Gastrocnemius medialis (tissue), 4 donors: ENCODE data around the gene IGF1R. TPM values are rescaled to one million over a fixed set of nuclear protein-coding genes. Genes with fewer than 3 reads are reported as not detected.

Experiments used
- ATAC-seq, 2 donors: fragments of 150-250 bp; one replicate each; pipeline ENCODE4 v1.9.1; 2016
- DNase-seq, 2 donors: peaks; one replicate each; pipeline ENCODE4 v3.0.0-alpha.2; 2019
- H3K27ac ChIP-seq, 4 donors: fragments of 200-600 bp; sonication (generic); 1 replicate in 1 of 4; 2 replicates in 3 of 4; pipeline ENCODE4 v1.5.1; 2016 to 2018; ENCODE audit warnings: mild to moderate bottlenecking in 2 of 4, moderate library complexity in 1 of 4
- H3K27me3 ChIP-seq, 3 donors: fragments of 200-600 bp; sonication (generic) in 2 of 3; 1 replicate in 1 of 3; 2 replicates in 2 of 3; pipeline versions ENCODE4 v1.5.1 to v1.6.0; 2016 to 2019; ENCODE audit warnings: mild to moderate bottlenecking in 1 of 3, moderate library complexity in 1 of 3
- H3K36me3 ChIP-seq, 2 donors: fragments of 200-600 bp; sonication (generic) in 1 of 2; one replicate each; pipeline ENCODE4 v1.5.1; 2017 to 2018
- H3K4me1 ChIP-seq, 2 donors: fragments of 200-600 bp; sonication (generic) in 1 of 2; one replicate each; pipeline ENCODE4 v1.5.1; 2016 to 2017; ENCODE audit warnings: mild to moderate bottlenecking in 2 of 2
- H3K4me3 ChIP-seq, 4 donors: fragments of 200-600 bp; sonication (generic) in 3 of 4; 1 replicate in 1 of 4; 2 replicates in 3 of 4; pipeline ENCODE4 v1.5.1; 2016 to 2019; ENCODE audit warnings: mild to moderate bottlenecking in 2 of 4
- H3K9me3 ChIP-seq, 3 donors: fragments of 200-600 bp; sonication (generic) in 2 of 3; 1 replicate in 1 of 3; 2 replicates in 2 of 3; pipeline ENCODE4 v1.5.1; 2016 to 2019
- POLR2A ChIP-seq, 2 donors: fragments of 450-650 bp; IDR thresholded peaks; one replicate each; pipeline ENCODE4 v1.6.1; 2017; ENCODE audit warnings: antibody characterized with exemption in 2 of 2, mild to moderate bottlenecking in 2 of 2, moderate library complexity in 2 of 2
- in situ Hi-C, 4 donors: fragments of 200-750 bp; cut with MboI; loops; one replicate each; pipeline versions ENCODE4 v1.15.0 to v1.8.0; 2017; ENCODE audit warnings: low sequenced_read_pairs in 4 of 4
- intact Hi-C: fragments of 100-400 bp; cut with DNase I; formaldehyde crosslinking; loops from one replicate; pipeline ENCODE4 v1.15.1; 2023; ENCODE audit warnings: low total_unique reads
- total RNA-seq, 4 donors: library from RNA; depleted of rRNA; stranded (reverse); fragments of >200 nt; gene quantifications; one replicate each; pipeline versions ENCODE4 v1.1.0 to v1.2.3, GENCODE V29; 2016
- TF ChIP-seq, protein P1 (sequence below), 5 experiments: fragments of 450-650 bp in 3 of 5; fragments of 200-600 bp in 2 of 5; sonication (generic) in 2 of 5; IDR thresholded peaks in 4 of 5; conservative IDR thresholded peaks in 1 of 5; 1 replicate in 4 of 5; 2 replicates in 1 of 5; pipeline ENCODE4 v1.5.1; 2016 to 2019; ENCODE audit warnings: antibody characterized with exemption in 5 of 5, mild to moderate bottlenecking in 3 of 5, moderate library complexity in 3 of 5

IGF1R gene
- total RNA-seq, 4 donors from 2014 or later = 10.1 to 50.4 (median 12.3) TPM

DNA sequence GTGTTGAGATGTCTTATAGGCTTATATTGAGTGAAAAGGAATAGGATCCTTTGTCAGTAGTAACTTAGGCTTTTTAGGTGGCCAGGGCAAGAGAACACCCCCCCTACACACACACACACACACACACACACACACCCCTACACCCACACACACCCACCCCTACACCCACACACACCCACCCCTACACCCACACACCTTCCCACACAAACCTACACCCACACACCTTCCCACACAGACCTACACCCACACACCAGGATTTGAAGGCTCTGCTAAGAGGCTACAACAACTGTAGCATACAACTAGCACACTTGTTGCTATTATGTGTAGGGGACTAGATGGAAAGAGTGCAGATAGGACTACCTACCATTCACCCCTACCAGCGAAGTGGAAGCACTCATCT lies 186.6 kb downstream of the IGF1R start:
- DNase-seq (no peak), ATAC-seq (no peak)
- H3K9me3 ChIP-seq = peaks cover 0 to 30% (median 6%) of the 10 kb centered on the region in 3 donors
- TF ChIP-seq, protein P1, sequence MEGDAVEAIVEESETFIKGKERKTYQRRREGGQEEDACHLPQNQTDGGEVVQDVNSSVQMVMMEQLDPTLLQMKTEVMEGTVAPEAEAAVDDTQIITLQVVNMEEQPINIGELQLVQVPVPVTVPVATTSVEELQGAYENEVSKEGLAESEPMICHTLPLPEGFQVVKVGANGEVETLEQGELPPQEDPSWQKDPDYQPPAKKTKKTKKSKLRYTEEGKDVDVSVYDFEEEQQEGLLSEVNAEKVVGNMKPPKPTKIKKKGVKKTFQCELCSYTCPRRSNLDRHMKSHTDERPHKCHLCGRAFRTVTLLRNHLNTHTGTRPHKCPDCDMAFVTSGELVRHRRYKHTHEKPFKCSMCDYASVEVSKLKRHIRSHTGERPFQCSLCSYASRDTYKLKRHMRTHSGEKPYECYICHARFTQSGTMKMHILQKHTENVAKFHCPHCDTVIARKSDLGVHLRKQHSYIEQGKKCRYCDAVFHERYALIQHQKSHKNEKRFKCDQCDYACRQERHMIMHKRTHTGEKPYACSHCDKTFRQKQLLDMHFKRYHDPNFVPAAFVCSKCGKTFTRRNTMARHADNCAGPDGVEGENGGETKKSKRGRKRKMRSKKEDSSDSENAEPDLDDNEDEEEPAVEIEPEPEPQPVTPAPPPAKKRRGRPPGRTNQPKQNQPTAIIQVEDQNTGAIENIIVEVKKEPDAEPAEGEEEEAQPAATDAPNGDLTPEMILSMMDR (IDR thresholded peaks at IDR 0.05 in 4 of 5, conservative IDR thresholded peaks at IDR 0.05 in 1 of 5) = no peak
- no peak for TF ChIP-seq POLR2A (IDR thresholded peaks at IDR 0.05)
- H3K4me3 ChIP-seq = no peak overlapping the region
- H3K36me3 ChIP-seq = no peaks in the 10 kb centered on the region
- intact Hi-C loops = no loop called here
- in situ Hi-C loops = no loop called here
- no peaks in the 10 kb centered on the region for H3K27me3 ChIP-seq
- no peak overlapping the region for H3K27ac ChIP-seq
- peaks cover 7 to 15% of the 10 kb centered on the region in 2 donors for H3K4me1 ChIP-seq

DNA sequence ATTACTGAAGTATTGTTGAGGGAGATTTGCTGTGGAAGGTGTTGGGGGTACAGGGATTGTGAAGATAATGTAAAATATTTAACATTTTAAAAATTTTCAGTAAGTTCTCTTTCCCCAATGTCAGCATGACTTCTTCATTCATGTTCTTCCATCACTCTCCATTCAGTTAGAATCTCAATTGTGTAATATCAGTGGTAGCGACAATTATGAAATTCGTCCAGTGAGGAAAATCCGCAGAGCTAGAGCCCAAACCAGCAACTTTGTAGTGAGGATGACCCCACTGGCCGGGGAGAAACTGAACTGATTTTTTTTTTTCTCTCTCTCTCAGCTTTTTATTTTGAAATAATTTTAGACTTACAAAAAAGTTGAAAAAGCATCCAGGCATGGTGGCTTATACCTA lies 187.5 kb downstream of the IGF1R start:
- Histone ChIP-seq H3K27ac (no peak overlapping the region), H3K9me3 (peaks cover 0 to 21% (median 2%) of the 10 kb centered on the region in 3 donors), H3K4me3 (no peak overlapping the region), H3K27me3 (no peaks in the 10 kb centered on the region), H3K4me1 (peaks cover 7 to 15% of the 10 kb centered on the region in 2 donors), H3K36me3 (no peaks in the 10 kb centered on the region)
- ATAC-seq (no peak), DNase-seq (no peak)
- no peak for TF ChIP-seq POLR2A (IDR thresholded peaks at IDR 0.05)
- TF ChIP-seq, protein P1 (IDR thresholded peaks at IDR 0.05 in 4 of 5, conservative IDR thresholded peaks at IDR 0.05 in 1 of 5) = no peak
- intact Hi-C loops = no loop called here
- in situ Hi-C loops = no loop called here

DNA sequence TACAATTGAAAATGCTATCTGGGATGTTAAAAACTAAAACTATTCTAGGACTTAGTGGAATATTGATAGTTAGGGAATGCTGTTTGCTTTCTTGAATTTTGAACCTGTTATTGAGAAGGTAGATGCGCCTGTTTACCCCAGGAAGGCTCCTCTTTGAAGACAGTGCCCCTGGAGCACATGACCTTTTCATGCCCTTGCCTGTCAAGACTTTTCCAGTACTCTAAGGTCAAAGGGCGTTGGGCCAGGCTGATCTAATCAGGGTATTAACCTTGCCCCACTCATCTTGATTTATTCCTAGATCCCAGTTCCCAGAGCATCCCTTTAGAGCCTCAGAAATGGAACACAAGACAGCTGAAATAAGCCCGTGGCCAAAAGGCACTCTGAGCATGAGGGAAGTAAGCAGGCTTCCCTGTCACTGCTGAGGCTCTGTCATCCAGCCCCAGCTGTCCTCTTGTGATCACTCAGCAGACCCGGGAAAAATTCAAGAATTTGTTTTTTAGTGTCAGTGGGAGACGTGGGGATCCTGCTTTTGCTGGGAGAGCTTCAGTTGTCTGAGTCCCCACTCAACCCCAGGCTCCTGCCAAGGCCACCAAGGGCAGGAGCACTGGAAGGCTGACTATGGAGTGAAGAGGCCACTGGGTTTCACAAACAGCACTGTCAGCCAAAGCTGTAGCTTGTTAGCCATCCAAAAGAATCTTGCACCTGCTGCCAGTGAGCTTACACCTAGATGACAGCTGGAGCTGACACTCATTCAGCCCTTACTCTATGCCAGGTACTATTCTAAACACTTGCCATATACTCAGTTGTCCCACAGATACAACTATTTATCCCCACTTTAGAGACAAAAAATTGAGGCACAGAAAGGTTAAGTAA lies 190.3 kb downstream of the IGF1R start:
- no peaks in the 10 kb centered on the region for H3K36me3 ChIP-seq
- H3K27me3 ChIP-seq = no peaks in the 10 kb centered on the region
- DNase-seq (peak in 1 of 2 donors; percentile 34), ATAC-seq (peak; percentile 50 to 82)
- in situ Hi-C loops = no loop called here
- intact Hi-C loops = no loop called here
- H3K27ac ChIP-seq = no peak overlapping the region
- no peak overlapping the region for H3K4me3 ChIP-seq
- no peak for TF ChIP-seq POLR2A (IDR thresholded peaks at IDR 0.05)
- TF ChIP-seq, protein P1 (IDR thresholded peaks at IDR 0.05 in 4 of 5, conservative IDR thresholded peaks at IDR 0.05 in 1 of 5) = no peak
- peaks cover 7 to 15% of the 10 kb centered on the region in 2 donors for H3K4me1 ChIP-seq
- H3K9me3 ChIP-seq = no peaks in the 10 kb centered on the region

DNA sequence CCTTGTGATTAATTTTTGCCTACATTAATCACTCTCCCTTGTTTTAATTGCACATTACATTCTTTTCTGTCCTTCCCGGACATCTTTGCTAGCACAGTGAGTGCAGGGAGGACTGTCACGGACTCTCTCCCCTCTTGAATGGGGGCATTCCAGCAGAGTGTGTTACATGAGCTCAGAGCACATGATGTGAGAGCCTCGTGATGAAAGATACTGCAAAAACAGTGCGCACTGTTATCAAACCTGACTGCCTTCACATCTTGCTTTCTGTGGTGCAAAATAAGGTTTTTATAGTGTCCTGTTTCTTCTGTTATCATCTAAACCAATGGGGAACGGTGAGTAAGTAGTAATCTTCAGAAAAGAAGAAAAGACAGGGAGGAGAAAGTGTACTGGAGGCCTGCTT lies 191.7 kb downstream of the IGF1R start:
- DNase-seq (no peak), ATAC-seq (no peak)
- Histone ChIP-seq H3K9me3 (no peaks in the 10 kb centered on the region), H3K4me3 (no peak overlapping the region), H3K4me1 (peaks cover 7 to 15% of the 10 kb centered on the region in 2 donors), H3K27me3 (no peaks in the 10 kb centered on the region), H3K27ac (no peak overlapping the region), H3K36me3 (no peaks in the 10 kb centered on the region)
- in situ Hi-C loops = loop anchor here in 1 of 4 donors (10.0 kb wide), 1 partner anchor 185 kb away; no protein-coding TSS in a partner anchor
- intact Hi-C loops = no loop called here
- TF ChIP-seq, protein P1 (IDR thresholded peaks at IDR 0.05 in 4 of 5, conservative IDR thresholded peaks at IDR 0.05 in 1 of 5) = no peak
- TF ChIP-seq POLR2A (IDR thresholded peaks at IDR 0.05) = no peak
